ENCODE data around the gene FAM174C.

The FAM174C gene

DNA sequence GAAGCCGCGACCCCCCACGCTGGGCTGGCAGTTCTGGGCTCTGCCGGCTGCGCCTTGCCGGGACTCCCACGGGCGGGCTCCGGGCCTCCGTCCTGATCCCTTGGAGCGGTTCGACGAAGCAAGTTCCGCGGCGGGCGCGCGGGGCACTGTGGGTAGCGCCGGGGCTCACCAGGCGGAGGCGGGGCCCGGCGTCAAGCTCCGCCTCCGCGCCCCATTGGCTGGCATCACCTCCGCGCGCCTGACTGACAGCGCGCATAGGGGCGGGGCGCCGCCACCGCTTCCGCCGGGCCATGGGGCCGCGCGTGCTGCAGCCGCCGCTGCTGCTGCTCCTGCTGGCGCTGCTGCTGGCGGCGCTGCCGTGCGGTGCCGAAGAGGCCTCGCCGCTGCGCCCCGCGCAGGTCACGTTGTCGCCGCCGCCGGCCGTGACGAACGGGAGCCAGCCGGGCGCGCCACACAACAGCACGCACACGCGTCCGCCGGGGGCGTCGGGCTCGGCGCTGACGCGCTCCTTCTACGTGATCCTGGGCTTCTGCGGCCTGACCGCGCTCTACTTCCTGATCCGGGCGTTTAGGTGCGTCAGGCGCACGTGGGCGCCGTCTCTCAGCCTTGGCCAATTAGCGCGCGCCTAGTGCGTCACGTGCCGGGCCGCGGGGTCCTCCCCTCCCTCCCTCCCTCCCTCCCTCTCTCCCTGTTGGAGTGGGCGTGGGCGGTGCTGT lies at the start of gene FAM174C:
TSS of gene FAM174C (plus strand) at position 271 of the 716 bp plus-strand sequence. CDS start at position 291, 20 bp downstream.
- DNase-seq (ENCODE audit: low read depth), result peak; percentile 99

DNA sequence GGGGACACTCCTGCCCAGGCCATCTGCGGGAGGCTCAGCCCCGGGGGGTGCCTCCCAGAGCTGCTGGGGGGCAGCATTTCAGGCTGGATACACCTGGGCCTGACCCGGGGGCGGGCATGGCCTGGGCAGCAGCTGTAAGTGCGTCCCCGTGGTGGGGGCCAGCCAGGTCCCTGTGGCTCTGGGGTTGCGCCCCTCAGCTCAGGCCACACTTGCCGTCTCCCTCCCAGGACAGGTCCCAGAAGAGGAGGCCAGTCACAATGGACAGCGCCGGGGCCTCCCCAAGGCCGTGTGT lies 49.2 kb upstream of the FAM174C start:
- DNase-seq (ENCODE audit: low read depth), result no peak

DNA sequence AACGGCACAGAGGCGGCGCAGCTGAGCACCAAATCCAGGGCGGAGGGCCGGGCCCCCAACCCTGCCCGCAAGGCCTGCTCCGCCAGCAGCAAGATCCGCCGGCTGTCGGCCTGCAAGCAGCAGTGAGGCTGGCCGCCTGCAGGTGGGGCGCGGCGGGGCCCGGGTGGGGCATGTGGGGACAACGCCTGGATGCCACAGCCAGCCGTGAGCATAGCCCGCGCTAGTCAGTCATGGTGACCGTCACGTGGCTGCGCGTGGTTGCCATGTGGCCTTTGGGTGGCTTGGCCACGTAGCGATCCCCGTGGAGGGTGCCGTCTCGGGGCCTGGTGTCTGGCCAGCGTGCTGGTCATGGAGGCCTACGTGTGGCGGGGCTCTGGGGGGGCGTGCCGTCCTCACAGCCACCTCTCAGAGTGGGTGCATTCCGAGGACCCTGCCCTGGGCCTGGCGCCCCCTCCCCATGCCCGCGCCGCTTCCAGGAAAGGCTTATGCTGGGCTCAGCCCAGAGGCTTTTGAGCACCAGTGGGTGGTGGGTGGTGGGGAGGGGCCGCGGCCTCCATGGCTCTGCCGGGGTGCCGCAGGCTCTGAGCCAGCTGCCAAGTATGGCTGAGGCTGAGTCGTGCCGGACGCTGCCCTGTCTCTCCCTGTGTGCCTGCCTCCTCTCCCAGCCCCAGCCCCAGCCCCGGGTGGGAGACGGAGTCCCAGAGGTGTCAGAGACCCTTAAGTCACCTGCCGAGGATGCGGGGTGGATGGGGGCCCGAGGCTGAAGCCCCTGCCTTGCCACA lies 48.6 kb upstream of the FAM174C start:
- no peak for DNase-seq (ENCODE audit: low read depth)

DNA sequence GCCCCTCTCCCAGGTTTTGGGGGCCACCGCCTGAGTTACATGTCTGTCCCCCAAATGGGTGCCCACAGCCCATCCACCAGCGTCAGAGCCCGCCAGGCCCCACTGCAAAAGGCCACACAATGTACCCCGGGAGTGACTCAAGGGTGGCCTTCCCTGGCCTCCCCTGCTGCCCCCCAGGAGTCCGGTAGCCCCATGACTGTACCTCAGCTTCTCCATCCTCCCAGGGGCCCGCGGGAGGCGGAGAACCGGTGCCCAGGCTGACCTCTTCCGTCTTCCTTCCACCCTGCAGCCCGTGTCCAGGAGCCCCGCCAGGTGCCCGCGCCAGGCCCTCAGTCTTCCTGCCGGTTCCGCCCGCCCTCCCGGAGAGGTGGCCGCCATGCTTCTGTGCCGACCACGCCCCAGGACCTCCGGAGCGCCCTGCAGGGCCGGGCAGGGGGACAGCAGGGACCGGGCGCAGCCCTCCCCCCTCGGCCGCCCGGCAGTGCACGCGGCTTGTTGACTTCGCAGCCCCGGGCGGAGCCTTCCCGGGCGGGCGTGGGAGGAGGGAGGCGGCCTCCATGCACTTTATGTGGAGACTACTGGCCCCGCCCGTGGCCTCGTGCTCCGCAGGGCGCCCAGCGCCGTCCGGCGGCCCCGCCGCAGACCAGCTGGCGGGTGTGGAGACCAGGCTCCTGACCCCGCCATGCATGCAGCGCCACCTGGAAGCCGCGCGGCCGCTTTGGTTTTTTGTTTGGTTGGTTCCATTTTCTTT lies 47.9 kb upstream of the FAM174C start:
- DNase-seq (ENCODE audit: low read depth), result no peak

- no peak for DNase-seq (ENCODE audit: low read depth)
Observed at GRCh38 chr19:1228161-1228957, 47.0 kb upstream of the FAM174C start.

GRCh38 chr19:1229056-1229923 lies 46.0 kb upstream of the FAM174C start:
- no peak for DNase-seq (ENCODE audit: low read depth)

GRCh38 chr19:1229924-1230782 lies 45.2 kb upstream of the FAM174C start:
- DNase-seq (ENCODE audit: low read depth), result no peak

DNA sequence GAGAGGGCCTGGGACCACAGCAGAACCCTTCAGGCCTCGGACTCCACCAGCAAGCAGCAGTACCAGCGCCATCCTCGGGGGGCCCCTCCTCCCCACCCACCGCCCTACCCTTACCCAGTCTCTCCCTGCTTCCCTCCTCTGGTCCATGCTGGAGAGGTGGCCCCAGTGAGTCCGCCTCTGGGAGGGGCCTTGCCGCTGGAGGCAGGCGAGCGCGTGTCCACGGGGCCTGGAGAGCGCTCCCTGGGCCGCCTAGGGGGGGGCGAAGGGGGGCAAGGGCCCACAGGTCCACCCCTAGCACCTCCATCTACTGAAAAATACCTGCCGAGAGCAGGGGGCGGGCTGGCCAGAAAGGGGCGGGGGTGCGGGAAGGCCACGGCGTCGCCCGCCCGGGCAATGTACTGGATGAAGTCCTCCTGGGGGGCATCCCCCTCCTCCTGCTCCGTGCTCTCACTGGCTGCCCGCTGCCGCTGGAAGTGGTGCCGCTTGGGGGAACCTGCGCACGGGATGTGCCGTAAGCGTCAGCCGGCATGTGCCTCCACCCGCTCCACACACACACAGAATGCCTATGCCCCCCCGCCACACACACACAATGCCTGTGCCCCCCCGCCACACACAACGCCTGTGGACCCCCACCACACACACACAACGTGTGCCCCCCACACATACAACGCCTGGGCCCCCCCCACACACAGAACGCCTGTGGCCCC lies 44.4 kb upstream of the FAM174C start:
- no peak for DNase-seq (ENCODE audit: low read depth)

DNA sequence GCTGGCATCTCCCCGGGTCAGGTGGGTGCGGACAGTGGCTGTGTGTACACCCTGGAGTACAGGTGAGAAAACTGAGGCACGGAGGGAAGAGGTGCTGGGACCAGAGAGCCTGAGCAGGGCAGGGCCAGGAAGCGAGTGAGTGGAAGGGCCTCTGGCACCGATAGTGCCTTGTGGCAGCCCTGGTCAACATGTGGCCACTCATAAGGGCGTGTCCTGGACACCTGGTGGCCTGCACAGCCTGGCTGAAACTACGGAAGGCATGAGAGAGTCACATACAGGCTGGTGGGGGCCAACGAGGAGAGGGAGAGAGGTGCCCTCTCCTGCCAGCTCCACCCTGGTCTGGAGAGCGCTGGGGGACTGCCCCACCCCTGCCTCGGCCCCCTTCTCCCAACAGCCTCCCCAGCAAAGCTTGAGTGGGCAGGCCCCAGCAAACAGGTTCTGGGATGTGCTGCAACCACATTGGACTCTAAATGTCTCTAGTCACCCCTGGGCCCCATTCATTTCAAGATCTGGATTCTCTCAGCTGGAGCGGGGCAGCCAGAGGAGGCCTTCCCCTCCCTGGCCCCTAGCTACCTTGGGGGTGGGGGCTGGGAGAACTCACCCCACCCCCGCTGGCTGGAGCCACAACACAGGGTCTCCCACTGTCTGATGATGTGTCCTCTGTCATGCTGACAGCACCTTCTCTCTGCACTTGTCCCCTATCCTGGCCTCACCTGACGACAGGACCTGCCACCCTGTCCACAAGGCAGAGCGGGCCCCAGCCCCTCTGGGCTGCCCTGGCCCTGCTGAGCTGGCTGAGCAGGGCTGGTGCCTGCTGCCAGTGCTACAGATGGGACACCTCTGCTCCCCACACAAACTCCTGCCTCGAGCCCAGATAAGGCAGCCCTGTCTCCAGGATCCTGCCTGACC lies 43.3 kb upstream of the FAM174C start:
- DNase-seq (ENCODE audit: low read depth), result no peak

- DNase-seq (ENCODE audit: low read depth), result peak; percentile 64
Observed at GRCh38 chr19:1232652-1233072, 42.7 kb upstream of the FAM174C start.

DNA sequence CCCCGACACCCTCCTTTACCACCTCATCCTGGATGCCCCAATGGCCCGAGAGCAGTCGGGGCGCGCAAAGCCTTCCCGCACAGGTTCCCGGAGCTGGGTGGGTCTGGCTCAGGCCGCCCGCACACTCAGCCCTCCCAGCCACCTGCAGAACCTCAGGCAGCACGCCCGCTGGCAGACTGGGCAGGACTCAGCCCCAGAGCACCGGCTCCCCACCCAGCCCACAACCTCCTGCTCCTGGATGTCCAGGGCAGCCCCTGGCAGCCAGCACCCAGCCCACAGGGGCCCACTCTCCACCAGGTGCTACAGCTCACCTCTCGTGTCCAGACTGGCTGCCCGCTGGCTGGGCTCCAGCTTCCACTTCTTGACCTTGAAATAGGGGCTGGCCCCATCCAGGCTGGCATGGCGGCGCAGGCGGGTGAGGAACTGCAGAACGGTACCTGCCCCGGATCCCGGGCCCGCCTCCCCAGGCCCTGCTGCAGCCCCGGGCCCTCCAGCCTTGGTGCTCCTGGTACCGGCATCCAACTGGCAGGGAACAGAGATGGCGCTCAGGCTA lies 42.1 kb upstream of the FAM174C start:
- no peak for DNase-seq (ENCODE audit: low read depth)

- no peak for DNase-seq (ENCODE audit: low read depth)
Observed at GRCh38 chr19:1234051-1234954, 41.0 kb upstream of the FAM174C start.

- DNase-seq (ENCODE audit: low read depth), result no peak
Observed at GRCh38 chr19:1234955-1235380, 40.4 kb upstream of the FAM174C start.

DNA sequence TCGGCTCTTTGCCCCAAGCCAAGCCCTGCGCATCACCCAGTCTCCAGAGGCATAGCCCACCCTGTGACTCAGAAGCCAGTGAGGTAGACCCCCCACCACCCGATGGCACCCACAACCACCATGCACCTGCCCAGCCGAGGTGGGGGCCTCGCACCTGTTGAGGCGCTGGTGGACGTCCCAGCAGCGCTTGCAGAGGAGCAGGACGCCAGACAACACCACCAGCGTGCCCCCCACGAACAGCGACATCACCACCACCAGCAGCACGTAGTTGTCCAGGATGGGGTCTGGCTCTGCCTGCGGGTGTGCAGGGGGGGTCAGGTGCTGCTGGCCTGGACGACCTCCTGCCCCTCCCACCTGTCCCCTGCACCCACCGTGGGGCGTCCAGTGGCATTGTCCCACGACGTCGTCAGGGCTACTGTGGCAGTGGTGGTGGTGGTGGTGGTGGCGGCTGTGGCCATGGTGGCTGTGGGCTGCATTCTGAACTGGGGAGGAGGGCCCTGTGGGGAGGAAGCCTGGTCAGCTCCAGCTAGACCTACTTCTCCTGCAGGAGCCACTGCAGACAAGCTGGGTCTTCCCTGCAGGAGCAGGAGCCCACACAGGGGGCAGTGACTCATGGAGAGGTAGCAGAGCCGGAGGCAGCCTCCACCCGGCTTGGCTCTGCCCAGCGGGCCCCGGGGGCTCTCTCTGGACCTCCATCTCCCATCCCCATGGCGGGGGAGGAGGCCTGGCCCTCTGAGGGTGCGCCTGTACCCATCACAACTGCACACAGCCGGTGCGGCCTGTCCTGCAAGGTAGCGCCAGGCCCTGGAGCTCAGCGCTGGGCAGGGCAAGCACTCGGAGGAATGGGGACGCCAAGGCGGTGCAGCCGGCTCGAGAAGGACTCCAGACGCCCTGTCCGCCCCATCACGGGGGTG lies 39.4 kb upstream of the FAM174C start:
- DNase-seq (ENCODE audit: low read depth), result peak; percentile 76

- DNase-seq (ENCODE audit: low read depth), result no peak
Observed at GRCh38 chr19:1236576-1236975, 38.8 kb upstream of the FAM174C start.

Measured in ELR (cell line).